ENCODE data around the gene DAP3. TPM values are rescaled to one million over a fixed set of nuclear protein-coding genes. Genes with fewer than 3 reads are reported as not detected.

The DAP3 gene
- total and polyA plus RNA-seq, 2 of the 13 experiments (the other 11 are each of a cell fraction or from before 2014, with no cell fraction given): 129 to 133 TPM

DNA sequence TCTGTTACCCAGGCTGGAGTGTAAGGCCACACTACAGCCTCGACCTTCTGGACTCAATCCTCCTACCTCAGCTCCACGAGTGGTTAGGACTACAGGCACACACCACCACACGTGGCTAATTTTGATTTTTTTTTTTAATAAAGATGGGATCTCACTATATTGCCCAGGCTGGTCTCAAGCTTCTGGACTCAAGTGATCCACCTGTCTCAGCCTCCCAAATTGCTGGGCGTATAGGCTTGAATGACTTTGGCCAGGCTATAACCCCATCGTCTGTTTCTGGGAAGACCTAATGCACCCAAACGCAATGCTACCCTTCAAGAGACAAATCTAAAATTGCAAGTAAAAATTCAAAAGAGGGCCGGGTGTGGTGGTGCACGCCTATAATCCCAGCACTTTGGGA is 52.1 kb downstream of the DAP3 start:
- DNase-seq (ENCODE audit: low spot score): no peak
- H3K79me2 ChIP-seq (ENCODE audit: insufficient read depth, low read length): no peaks in the 10 kb centered on the region
- peaks cover 6% of the 10 kb centered on the region; the same call in 1 of the 2 replicates for H3K4me1 ChIP-seq (ENCODE audit: insufficient read depth, low read length)
- H2AFZ ChIP-seq (ENCODE audit: low read length): no peak overlapping the region
- in situ Hi-C loops (cut with HindIII; ENCODE audit: extremely low pct_ligation_motif_present, low pct_unique_long_range_greater_than_20kb): no loop called here
- H3K36me3 ChIP-seq (replicated peaks in 1 of 2; ENCODE audit: control insufficient read depth in 1 of 2, insufficient read depth in 2 of 2, low read length in 2 of 2): peaks cover 4 to 23% of the 10 kb centered on the region in 2 experiments
- no peak for ATAC-seq
- no peak overlapping the region for H3K4me3 ChIP-seq (replicated peaks in 1 of 3; ENCODE audit: insufficient read depth in 1 of 3, low read depth in 2 of 3, low read length in 3 of 3)
- H3K27ac ChIP-seq (ENCODE audit: extremely low read length, insufficient read depth, low read length): no peak overlapping the region
- no peak overlapping the region for H3K9ac ChIP-seq (ENCODE audit: insufficient read depth, low read depth, low read length)
- ChIA-PET POLR2A (no interaction called here), CTCF (ENCODE audit: low intra/inter-chr PET ratio, low total read pairs) (no interaction called here)
- no peaks in the 10 kb centered on the region for H4K20me1 ChIP-seq (ENCODE audit: insufficient read depth, low read length)
- intact Hi-C loops (cut with micrococcal nuclease; ENCODE audit: unreplicated experiment): no loop called here
- BruUV-seq (replicated peaks): no TSS peak
- no peak overlapping the region for H3K4me2 ChIP-seq (ENCODE audit: low read depth, low read length)
- no peak for TF ChIP-seq ISL2 (CRISPR knock-in tag; IDR thresholded peaks at IDR 0.05)
- no peak for TF ChIP-seq POGZ (CRISPR knock-in tag; IDR thresholded peaks at IDR 0.05)
- no peak for TF ChIP-seq AKAP8 (CRISPR knock-in tag; IDR thresholded peaks at IDR 0.05)
- TF ChIP-seq HMG20A (CRISPR knock-in tag; IDR thresholded peaks at IDR 0.05; ENCODE audit: borderline replicate concordance): no peak
- TF ChIP-seq, protein P1, sequence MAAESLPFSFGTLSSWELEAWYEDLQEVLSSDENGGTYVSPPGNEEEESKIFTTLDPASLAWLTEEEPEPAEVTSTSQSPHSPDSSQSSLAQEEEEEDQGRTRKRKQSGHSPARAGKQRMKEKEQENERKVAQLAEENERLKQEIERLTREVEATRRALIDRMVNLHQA (CRISPR knock-in tag; IDR thresholded peaks at IDR 0.05): no peak
- TF ChIP-seq ZNF329 (CRISPR knock-in tag; IDR thresholded peaks at IDR 0.05; ENCODE audit: low read depth): no peak
- TF ChIP-seq FOSL2 (CRISPR knock-in tag; IDR thresholded peaks at IDR 0.05): no peak
- TF ChIP-seq, protein P2, sequence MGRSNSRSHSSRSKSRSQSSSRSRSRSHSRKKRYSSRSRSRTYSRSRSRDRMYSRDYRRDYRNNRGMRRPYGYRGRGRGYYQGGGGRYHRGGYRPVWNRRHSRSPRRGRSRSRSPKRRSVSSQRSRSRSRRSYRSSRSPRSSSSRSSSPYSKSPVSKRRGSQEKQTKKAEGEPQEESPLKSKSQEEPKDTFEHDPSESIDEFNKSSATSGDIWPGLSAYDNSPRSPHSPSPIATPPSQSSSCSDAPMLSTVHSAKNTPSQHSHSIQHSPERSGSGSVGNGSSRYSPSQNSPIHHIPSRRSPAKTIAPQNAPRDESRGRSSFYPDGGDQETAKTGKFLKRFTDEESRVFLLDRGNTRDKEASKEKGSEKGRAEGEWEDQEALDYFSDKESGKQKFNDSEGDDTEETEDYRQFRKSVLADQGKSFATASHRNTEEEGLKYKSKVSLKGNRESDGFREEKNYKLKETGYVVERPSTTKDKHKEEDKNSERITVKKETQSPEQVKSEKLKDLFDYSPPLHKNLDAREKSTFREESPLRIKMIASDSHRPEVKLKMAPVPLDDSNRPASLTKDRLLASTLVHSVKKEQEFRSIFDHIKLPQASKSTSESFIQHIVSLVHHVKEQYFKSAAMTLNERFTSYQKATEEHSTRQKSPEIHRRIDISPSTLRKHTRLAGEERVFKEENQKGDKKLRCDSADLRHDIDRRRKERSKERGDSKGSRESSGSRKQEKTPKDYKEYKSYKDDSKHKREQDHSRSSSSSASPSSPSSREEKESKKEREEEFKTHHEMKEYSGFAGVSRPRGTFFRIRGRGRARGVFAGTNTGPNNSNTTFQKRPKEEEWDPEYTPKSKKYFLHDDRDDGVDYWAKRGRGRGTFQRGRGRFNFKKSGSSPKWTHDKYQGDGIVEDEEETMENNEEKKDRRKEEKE (IDR thresholded peaks at IDR 0.05): no peak
- no peak for TF ChIP-seq ARNT2 (CRISPR knock-in tag; IDR thresholded peaks at IDR 0.05; ENCODE audit: low read depth)
- no peak for TF ChIP-seq TRIM24 (CRISPR knock-in tag; IDR thresholded peaks at IDR 0.05)
- TF ChIP-seq, protein P3, sequence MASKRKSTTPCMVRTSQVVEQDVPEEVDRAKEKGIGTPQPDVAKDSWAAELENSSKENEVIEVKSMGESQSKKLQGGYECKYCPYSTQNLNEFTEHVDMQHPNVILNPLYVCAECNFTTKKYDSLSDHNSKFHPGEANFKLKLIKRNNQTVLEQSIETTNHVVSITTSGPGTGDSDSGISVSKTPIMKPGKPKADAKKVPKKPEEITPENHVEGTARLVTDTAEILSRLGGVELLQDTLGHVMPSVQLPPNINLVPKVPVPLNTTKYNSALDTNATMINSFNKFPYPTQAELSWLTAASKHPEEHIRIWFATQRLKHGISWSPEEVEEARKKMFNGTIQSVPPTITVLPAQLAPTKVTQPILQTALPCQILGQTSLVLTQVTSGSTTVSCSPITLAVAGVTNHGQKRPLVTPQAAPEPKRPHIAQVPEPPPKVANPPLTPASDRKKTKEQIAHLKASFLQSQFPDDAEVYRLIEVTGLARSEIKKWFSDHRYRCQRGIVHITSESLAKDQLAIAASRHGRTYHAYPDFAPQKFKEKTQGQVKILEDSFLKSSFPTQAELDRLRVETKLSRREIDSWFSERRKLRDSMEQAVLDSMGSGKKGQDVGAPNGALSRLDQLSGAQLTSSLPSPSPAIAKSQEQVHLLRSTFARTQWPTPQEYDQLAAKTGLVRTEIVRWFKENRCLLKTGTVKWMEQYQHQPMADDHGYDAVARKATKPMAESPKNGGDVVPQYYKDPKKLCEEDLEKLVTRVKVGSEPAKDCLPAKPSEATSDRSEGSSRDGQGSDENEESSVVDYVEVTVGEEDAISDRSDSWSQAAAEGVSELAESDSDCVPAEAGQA (IDR thresholded peaks at IDR 0.05; ENCODE audit: low read depth): no peak
- TF ChIP-seq, protein P3 (CRISPR knock-in tag; IDR thresholded peaks at IDR 0.05; ENCODE audit: borderline replicate concordance): no peak
- TF ChIP-seq ZNF674 (CRISPR knock-in tag; IDR thresholded peaks at IDR 0.05; ENCODE audit: low read depth): no peak
- TF ChIP-seq NR2C2 (CRISPR knock-in tag; IDR thresholded peaks at IDR 0.05; ENCODE audit: borderline replicate concordance): no peak
- TF ChIP-seq SYNCRIP (IDR thresholded peaks at IDR 0.05; ENCODE audit: insufficient read depth, low read depth, low read length): no peak
- TF ChIP-seq ADNP (CRISPR knock-in tag; IDR thresholded peaks at IDR 0.05): no peak
- TF ChIP-seq ZNF44 (CRISPR knock-in tag; IDR thresholded peaks at IDR 0.05): no peak
- 92% methylated on average over 8 of the region's 8 CpGs for WGBS (ENCODE audit: low lambda C conversion rate)
- H3K9me3 ChIP-seq (ENCODE audit: low read length): no peaks in the 10 kb centered on the region
- no peak for FAIRE-seq
- H3K27me3 ChIP-seq (ENCODE audit: control insufficient read depth in 1 of 2, insufficient read depth in 2 of 2, low read length in 2 of 2): no peaks in the 10 kb centered on the region
